Breast epithelium (tissue), 4 donors: ENCODE data around the gene ZNF343. TPM values are rescaled to one million over a fixed set of nuclear protein-coding genes. Genes with fewer than 3 reads are reported as not detected.

ENCODE experiments used
- DNase-seq, 2 donors: peaks; one replicate each; pipeline ENCODE4 v3.0.0-alpha.2; 2019; ENCODE audit warnings: low spot score in 2 of 2
- H3K27ac ChIP-seq, 2 donors: fragments of 200-600 bp; sonication (generic) in 1 of 2; one replicate each; pipeline ENCODE4 v1.5.1; 2016 to 2019; ENCODE audit warnings: mild to moderate bottlenecking in 1 of 2
- H3K27me3 ChIP-seq, 2 donors: fragments of 200-600 bp; sonication (generic) in 1 of 2; one replicate each; pipeline versions ENCODE4 v1.5.1 to v1.6.0; 2017 to 2019; ENCODE audit warnings: control low read depth in 1 of 2, mild to moderate bottlenecking in 1 of 2
- H3K36me3 ChIP-seq: fragments of 200-600 bp; one replicate; pipeline ENCODE4 v1.5.1; 2019
- H3K4me1 ChIP-seq, 2 donors: fragments of 200-600 bp; sonication (generic); one replicate each; pipeline ENCODE4 v1.5.1; 2016 to 2019; ENCODE audit warnings: control low read depth in 1 of 2
- H3K4me3 ChIP-seq, 3 donors: fragments of 200-600 bp; sonication (generic); 1 replicate in 2 of 3; 2 replicates in 1 of 3; pipeline ENCODE4 v1.5.1; 2016 to 2019; ENCODE audit warnings: mild to moderate bottlenecking in 3 of 3, moderate library complexity in 2 of 3
- H3K9me3 ChIP-seq, 2 donors: fragments of 200-600 bp; sonication (generic) in 1 of 2; one replicate each; pipeline ENCODE4 v1.5.1; 2016 to 2019; ENCODE audit warnings: control low read depth in 1 of 2
- POLR2A ChIP-seq: fragments of 450-650 bp; IDR thresholded peaks from one replicate; pipeline ENCODE4 v1.6.1; 2016; ENCODE audit warnings: antibody characterized with exemption, mild to moderate bottlenecking, moderate library complexity
- POLR2AphosphoS5 ChIP-seq, 3 donors: sonication (generic); formaldehyde crosslinking; IDR thresholded peaks; one replicate each; pipeline ENCODE4 v1.6.1; 2017; ENCODE audit warnings: antibody characterized with exemption in 3 of 3
- intact Hi-C: fragments of 100-400 bp; cut with DNase I; formaldehyde crosslinking; loops from one replicate; pipeline ENCODE4 v1.15.1; 2023; ENCODE audit warnings: low total_unique reads
- total RNA-seq, 3 donors: library from RNA; depleted of rRNA; stranded (reverse); fragments of >200 nt; gene quantifications; one replicate each; pipeline ENCODE4 v1.1.0, GENCODE V29; 2016
- TF ChIP-seq, protein P1 (sequence below), 3 donors: fragments of 450-650 bp; IDR thresholded peaks; one replicate each; pipeline ENCODE4 v1.5.1; 2016 to 2017; ENCODE audit warnings: antibody characterized with exemption in 3 of 3, mild to moderate bottlenecking in 3 of 3, moderate library complexity in 3 of 3

Gene ZNF343
- total RNA-seq, 3 donors from 2014 or later: 8.8 to 18.4 (median 14.0) TPM

DNA sequence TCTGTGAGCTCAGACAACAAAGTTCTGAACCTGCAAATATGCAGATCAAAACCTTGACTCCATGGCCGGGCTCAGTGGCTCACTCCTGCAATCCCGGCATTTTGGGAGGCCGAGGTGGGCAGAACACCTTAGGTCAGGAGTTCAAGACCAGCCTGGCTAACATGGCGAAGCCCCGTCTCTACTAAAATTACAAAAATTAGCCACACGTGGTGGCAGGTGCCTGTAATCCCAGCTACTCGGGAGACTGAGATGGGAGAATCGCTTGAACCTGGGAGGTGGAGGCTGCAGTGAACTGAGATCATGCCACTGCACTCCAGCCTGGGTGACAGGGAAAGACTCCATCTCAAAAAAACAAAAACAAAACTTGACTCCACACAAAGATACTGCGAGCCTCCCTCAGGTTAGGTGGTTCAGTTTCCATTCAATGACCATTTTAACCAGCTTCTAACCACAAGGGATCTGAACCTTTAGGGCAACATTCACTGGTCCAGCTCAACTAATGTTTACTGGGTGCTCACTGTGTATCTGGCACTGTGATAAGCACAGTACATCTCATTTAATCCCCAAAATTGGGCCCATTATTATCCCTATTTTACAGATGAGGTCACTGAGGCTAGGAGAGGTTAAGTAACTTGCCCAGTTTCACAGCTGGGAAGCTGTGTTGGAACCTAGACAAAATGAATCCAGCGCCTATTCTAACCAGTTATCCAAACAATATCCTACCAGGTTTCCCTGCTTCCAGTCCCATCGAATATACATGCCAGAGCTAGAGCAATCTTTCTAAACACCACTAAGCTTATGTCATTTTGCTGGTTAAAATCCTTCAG lies 39.9 kb downstream of the ZNF343 start:
- Histone ChIP-seq H3K36me3 (peaks cover 4% of the 10 kb centered on the region), H3K9me3 (no peaks in the 10 kb centered on the region), H3K27ac (peak overlapping the region; percentile 29 to 92), H3K4me3 (peak overlapping the region in 2 of 3 donors; percentile 73 to 94), H3K4me1 (no peaks in the 10 kb centered on the region), H3K27me3 (no peaks in the 10 kb centered on the region)
- TF ChIP-seq POLR2AphosphoS5 (IDR thresholded peaks at IDR 0.05): no peak
- no peak for TF ChIP-seq POLR2A
- TF ChIP-seq, protein P1, sequence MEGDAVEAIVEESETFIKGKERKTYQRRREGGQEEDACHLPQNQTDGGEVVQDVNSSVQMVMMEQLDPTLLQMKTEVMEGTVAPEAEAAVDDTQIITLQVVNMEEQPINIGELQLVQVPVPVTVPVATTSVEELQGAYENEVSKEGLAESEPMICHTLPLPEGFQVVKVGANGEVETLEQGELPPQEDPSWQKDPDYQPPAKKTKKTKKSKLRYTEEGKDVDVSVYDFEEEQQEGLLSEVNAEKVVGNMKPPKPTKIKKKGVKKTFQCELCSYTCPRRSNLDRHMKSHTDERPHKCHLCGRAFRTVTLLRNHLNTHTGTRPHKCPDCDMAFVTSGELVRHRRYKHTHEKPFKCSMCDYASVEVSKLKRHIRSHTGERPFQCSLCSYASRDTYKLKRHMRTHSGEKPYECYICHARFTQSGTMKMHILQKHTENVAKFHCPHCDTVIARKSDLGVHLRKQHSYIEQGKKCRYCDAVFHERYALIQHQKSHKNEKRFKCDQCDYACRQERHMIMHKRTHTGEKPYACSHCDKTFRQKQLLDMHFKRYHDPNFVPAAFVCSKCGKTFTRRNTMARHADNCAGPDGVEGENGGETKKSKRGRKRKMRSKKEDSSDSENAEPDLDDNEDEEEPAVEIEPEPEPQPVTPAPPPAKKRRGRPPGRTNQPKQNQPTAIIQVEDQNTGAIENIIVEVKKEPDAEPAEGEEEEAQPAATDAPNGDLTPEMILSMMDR (IDR thresholded peaks at IDR 0.05): no peak
- intact Hi-C loops: no loop called here
- DNase-seq: no peak

DNA sequence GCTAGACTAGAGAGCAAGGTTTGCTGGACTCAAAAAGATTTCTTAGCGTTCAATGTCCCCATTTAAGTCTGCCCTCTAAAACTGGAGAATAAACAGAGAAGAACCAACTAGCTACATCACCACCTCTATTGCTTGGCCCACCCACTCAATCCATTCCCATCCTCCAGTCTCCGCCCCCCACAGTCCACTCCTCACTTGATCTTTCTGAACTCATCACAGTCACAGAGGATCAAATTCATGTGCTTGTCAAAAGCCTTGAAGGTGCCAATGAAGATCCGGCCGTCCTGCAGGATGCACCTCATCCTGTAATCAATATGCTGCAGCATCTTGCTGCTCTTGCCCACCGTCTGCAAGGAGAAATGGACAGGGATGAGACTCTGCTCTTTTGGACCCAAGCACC lies 41.3 kb downstream of the ZNF343 start:
- intact Hi-C loops: no loop called here
- peaks cover 15% of the 10 kb centered on the region for H3K36me3 ChIP-seq
- H3K4me3 ChIP-seq: no peak overlapping the region
- H3K27me3 ChIP-seq: no peaks in the 10 kb centered on the region
- H3K4me1 ChIP-seq: no peaks in the 10 kb centered on the region
- no peak overlapping the region for H3K27ac ChIP-seq
- H3K9me3 ChIP-seq: no peaks in the 10 kb centered on the region
- TF ChIP-seq POLR2A: no peak
- no peak for TF ChIP-seq POLR2AphosphoS5 (IDR thresholded peaks at IDR 0.05)
- TF ChIP-seq, protein P1 (IDR thresholded peaks at IDR 0.05): no peak
- no peak for DNase-seq

DNA sequence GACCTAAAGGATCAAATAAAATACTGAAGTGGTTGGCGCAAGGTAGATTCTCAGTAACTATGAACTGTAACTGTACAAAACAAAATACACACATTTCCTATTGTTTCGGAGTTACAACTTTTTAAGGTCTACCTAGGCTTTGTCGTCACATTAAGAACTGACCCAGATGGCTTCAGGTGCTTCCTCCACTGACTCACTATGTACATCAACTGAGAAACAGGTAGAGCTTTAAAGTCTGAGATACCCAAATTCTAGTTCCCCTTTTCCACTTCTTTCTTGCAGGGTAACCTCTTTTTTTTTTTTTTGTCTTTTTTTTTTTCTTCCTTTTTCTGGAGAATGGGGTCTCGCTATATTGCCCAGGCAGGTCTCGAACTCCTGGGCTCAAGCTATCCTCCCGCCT lies 43.6 kb downstream of the ZNF343 start:
- intact Hi-C loops: no loop called here
- no peaks in the 10 kb centered on the region for H3K27me3 ChIP-seq
- H3K36me3 ChIP-seq: peaks cover 20% of the 10 kb centered on the region
- no peaks in the 10 kb centered on the region for H3K4me1 ChIP-seq
- H3K9me3 ChIP-seq: no peaks in the 10 kb centered on the region
- no peak for DNase-seq
- TF ChIP-seq, protein P1 (IDR thresholded peaks at IDR 0.05): no peak
- TF ChIP-seq POLR2AphosphoS5 (IDR thresholded peaks at IDR 0.05) (no peak), POLR2A (no peak)
- no peak overlapping the region for H3K27ac ChIP-seq
- no peak overlapping the region for H3K4me3 ChIP-seq

DNA sequence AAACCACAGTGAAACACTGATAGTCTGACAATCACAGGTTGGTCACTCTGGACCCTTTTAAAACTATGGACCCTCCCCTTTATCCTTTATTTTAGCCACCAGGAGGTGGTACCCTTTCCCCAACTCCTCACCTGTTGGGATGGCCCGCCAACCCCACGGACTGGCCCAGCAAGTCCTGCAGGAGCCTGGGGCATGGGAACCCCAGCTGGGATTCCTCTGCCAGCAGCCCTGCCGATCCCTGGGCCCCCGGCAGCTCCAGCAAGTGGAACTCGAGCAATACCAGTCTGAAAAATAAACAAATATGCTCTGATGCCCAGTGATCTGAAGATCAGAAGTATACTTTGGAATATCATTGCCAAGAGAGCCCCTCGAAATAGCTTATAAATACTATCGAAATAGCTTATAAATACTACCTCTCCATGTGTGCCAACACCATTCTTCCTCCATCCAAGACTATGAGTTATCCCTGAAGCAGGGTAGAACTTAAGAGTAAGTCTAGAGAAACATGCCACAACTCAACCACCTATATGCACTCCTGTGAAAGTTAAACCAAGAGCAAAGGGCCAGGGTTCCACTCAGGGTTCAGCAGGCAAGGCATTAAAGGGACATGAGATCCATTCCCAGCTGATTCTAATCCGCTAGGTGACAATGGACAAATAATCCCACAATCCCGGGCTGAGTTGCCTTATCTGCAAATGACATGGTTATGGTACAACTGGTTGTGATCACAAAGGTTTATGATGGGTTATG lies 44.9 kb downstream of the ZNF343 start:
- intact Hi-C loops: no loop called here
- DNase-seq: no peak

More for the DNA sequence above, 44.9 kb downstream of the ZNF343 start:
- no peak overlapping the region for H3K4me3 ChIP-seq
- no peaks in the 10 kb centered on the region for H3K9me3 ChIP-seq
- H3K36me3 ChIP-seq: peaks cover 20% of the 10 kb centered on the region
- H3K4me1 ChIP-seq: no peaks in the 10 kb centered on the region
- H3K27me3 ChIP-seq: no peaks in the 10 kb centered on the region
- TF ChIP-seq, protein P1 (IDR thresholded peaks at IDR 0.05): no peak
- no peak overlapping the region for H3K27ac ChIP-seq
